Kidney (tissue), 14 donors: ENCODE results near the gene METTL24. TPM values are rescaled to one million over a fixed set of nuclear protein-coding genes. Genes with fewer than 3 reads are reported as not detected.

Experiments used
- DNase-seq, 5 donors: peaks; one replicate each; pipeline ENCODE4 v3.0.0-alpha.2; 2013 to 2020
- FAIRE-seq: peaks from 2 replicates; lab custom pipeline; 2012; peaks lifted over from hg19 to GRCh38; lab: Jason Lieb, UNC
- H3K27ac ChIP-seq, 2 donors: one replicate each; pipeline ENCODE4 v1.7.0; 2013; ENCODE audit warnings: low read depth in 2 of 2, low read length in 2 of 2, inconsistent platforms in 1 of 2
- H3K27me3 ChIP-seq: one replicate; pipeline ENCODE4 v1.7.1; 2013; ENCODE audit warnings: low read length, inconsistent platforms; ENCODE audit not compliant: control insufficient read depth, insufficient read depth
- H3K36me3 ChIP-seq, 3 donors: one replicate each; pipeline versions ENCODE4 v1.7.0 to v1.7.1; 2013; ENCODE audit warnings: low read length in 3 of 3, control low read depth in 1 of 3, inconsistent platforms in 1 of 3; ENCODE audit not compliant: insufficient read depth in 3 of 3, control insufficient read depth in 2 of 3
- H3K4me1 ChIP-seq, 3 donors: one replicate each; pipeline versions ENCODE4 v1.7.0 to v1.7.1; 2013; ENCODE audit warnings: low read length in 3 of 3, inconsistent platforms in 1 of 3, low read depth in 1 of 3; ENCODE audit not compliant: control insufficient read depth in 2 of 3, insufficient read depth in 2 of 3
- H3K4me3 ChIP-seq, 3 donors: one replicate each; pipeline versions ENCODE4 v1.7.0 to v1.8.1; 2013; ENCODE audit warnings: low read length in 3 of 3, control low read depth in 1 of 3, inconsistent platforms in 1 of 3
- H3K9ac ChIP-seq, 3 donors: one replicate each; pipeline versions ENCODE4 v1.7.0 to v1.7.1; 2013; ENCODE audit warnings: low read length in 3 of 3, control low read depth in 1 of 3, inconsistent platforms in 1 of 3
- H3K9me3 ChIP-seq, 3 donors: one replicate each; pipeline versions ENCODE4 v1.7.0 to v1.7.1; 2013; ENCODE audit warnings: low read length in 3 of 3, control low read depth in 1 of 3, inconsistent platforms in 1 of 3; ENCODE audit not compliant: control insufficient read depth in 2 of 3, insufficient read depth in 1 of 3
- intact Hi-C: fragments of 100-400 bp; cut with DNase I; formaldehyde crosslinking; loops from one replicate; pipeline ENCODE4 v1.11.1; 2022
- polyA plus RNA-seq: library from polyadenylated mRNA; stranded (reverse); fragments of 350-450 nt; fragmentation: Illumina TruSeq; extraction: RNeasy Lipid Tissue Mini Kit (QIAGEN cat#74804); gene quantifications from one replicate; pipeline ENCODE4 v1.2.3, GENCODE V29; 2014; ENCODE audit warnings: low read depth, low replicate concordance; ENCODE audit not compliant: insufficient read depth
- total RNA-seq: library from RNA; stranded (reverse); fragmentation: NEBNext Ultra II Directional; extraction: Animal tissue kit (Norgen Biotek cat#: 25700); gene quantifications from one replicate; pipeline ENCODE4 v1.2.1, GENCODE V29; 2021
- TF ChIP-seq, protein P1 (sequence below): IDR thresholded peaks from 3 replicates; pipeline ENCODE4 v1.5.1; 2012; ENCODE audit warnings: mild to moderate bottlenecking, moderate library complexity, borderline replicate concordance; ENCODE audit not compliant: insufficient read depth; ENCODE audit errors: extremely low read depth
- donor health status: control.
- donor health status: control.
- donor health status: control.
- donor health status: control.
- donor health status: control.
- donor health status: DM: yes; HTN: yes; CAD: no.
- donor health status: Normal renal cell carcinoma (clear cell type).

Gene METTL24
- total and polyA plus RNA-seq, 2 donors from 2014 or later, result 1.4 to 3.5 TPM

DNA sequence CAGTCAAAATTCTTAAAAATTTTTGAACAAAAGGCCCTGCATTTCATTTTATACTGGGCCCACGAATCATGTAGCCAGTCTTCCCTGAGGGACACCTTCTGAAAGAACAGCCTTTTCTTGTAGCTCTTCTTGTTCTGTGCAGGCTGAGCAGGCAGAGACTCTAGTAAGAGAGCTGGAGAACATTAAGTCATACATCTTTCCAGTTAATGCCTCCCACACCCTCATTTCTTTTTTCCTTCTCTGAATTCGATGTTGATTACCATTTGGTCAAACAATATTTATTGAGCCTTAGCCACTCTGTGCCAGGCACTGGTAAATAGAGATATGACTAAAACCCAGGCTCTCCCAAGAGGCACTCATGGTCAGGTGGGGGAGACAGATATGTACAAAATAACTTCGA lies 33.6 kb downstream of the METTL24 start:
- TF ChIP-seq, protein P1, sequence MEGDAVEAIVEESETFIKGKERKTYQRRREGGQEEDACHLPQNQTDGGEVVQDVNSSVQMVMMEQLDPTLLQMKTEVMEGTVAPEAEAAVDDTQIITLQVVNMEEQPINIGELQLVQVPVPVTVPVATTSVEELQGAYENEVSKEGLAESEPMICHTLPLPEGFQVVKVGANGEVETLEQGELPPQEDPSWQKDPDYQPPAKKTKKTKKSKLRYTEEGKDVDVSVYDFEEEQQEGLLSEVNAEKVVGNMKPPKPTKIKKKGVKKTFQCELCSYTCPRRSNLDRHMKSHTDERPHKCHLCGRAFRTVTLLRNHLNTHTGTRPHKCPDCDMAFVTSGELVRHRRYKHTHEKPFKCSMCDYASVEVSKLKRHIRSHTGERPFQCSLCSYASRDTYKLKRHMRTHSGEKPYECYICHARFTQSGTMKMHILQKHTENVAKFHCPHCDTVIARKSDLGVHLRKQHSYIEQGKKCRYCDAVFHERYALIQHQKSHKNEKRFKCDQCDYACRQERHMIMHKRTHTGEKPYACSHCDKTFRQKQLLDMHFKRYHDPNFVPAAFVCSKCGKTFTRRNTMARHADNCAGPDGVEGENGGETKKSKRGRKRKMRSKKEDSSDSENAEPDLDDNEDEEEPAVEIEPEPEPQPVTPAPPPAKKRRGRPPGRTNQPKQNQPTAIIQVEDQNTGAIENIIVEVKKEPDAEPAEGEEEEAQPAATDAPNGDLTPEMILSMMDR, result no peak
- peaks cover 5 to 28% (median 9%) of the 10 kb centered on the region in 3 donors for H3K4me1 ChIP-seq
- DNase-seq, result peak in 1 of 5 donors; percentile 25
- no peaks in the 10 kb centered on the region for H3K9me3 ChIP-seq
- no peak overlapping the region for H3K9ac ChIP-seq
- H3K27me3 ChIP-seq, result no peaks in the 10 kb centered on the region
- H3K36me3 ChIP-seq, result no peaks in the 10 kb centered on the region
- no peak overlapping the region for H3K4me3 ChIP-seq
- H3K27ac ChIP-seq, result no peak overlapping the region
- FAIRE-seq, result no peak
- intact Hi-C loops, result no loop called here

DNA sequence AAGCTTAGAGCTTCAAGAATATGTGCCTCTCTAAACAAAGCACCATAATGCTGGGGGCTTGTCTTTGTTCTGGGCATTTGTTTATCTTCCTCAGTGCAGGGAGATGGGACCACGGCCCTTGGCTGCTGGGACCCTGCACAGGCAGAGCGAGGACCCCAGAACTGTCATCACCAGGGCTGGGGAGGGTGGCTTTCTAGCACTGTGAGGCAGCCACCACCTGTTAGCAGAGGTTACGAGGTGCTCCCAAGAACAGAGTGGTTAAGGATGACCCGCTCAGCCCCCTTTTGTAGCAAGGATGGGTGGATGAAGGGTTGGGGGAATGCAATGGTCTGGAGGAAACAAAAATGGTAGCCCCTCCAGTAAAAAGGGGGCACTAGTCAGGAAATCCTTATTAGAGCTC lies 34.9 kb downstream of the METTL24 start:
- Histone ChIP-seq H3K4me3 (no peak overlapping the region), H3K27me3 (no peaks in the 10 kb centered on the region), H3K27ac (no peak overlapping the region), H3K9ac (no peak overlapping the region), H3K9me3 (no peaks in the 10 kb centered on the region), H3K36me3 (no peaks in the 10 kb centered on the region), H3K4me1 (peaks cover 5 to 19% (median 9%) of the 10 kb centered on the region in 3 donors)
- DNase-seq (no peak), FAIRE-seq (no peak)
- intact Hi-C loops, result no loop called here
- TF ChIP-seq, protein P1, result no peak

DNA sequence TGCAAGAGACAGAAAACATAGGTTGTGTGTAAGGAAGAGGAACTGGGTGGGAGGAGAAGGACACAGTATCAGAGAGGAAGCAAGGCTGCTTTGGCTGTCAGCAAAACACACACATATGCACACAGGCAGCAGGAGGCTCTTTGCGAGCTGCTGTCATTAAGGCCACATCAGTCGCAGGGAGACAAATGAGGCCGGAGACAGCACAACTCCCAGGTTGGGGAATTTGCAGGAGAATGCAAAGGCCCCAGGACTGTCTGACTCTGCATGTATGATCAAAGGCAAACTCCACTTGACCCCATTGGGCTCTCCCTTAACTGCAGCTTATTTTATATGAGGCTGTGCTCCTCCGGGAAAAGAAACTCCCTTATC lies 35.3 kb downstream of the METTL24 start:
- H3K36me3 ChIP-seq, result no peaks in the 10 kb centered on the region
- H3K27ac ChIP-seq, result no peak overlapping the region
- TF ChIP-seq, protein P1, result no peak
- no peak for FAIRE-seq
- no peaks in the 10 kb centered on the region for H3K9me3 ChIP-seq
- H3K9ac ChIP-seq, result no peak overlapping the region
- H3K4me3 ChIP-seq, result no peak overlapping the region
- H3K4me1 ChIP-seq, result peaks cover 5 to 18% (median 9%) of the 10 kb centered on the region in 3 donors
- DNase-seq, result peak in 4 of 5 donors; percentile 74 to 88 (median 82)
- intact Hi-C loops, result no loop called here
- no peaks in the 10 kb centered on the region for H3K27me3 ChIP-seq

DNA sequence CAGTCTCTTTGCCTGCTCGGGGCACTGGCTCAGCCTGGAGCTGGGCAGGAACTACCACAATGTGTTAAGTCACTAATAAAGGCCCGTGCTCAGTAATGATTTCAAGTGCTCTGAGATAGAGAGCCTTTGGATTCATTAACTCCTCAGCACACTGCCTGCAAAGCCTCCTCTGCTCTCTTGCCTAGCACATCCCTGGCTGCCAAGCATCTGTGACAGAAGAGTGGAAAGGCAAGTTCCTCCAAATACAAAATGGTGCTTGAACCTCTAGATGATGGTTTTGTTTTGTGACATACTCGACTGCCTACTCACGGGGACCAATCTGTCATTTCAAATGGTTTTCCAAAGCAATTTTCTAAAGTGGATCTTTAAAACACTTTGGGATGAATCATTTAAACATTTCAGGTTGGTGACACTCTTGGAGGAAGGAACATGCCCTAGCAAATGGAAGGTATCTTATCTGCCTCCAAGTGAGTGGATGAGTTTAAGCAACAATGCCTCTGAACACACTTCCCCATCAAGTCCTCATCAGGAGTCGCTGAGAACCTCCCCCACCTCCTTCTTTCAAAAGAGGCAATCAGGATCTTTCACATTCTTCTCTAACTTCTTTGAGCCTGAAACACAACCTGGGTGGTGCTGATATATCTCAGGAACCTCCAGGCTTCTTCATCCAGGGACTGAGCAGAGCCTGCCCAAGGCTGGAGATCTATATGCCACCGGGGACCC lies 35.8 kb downstream of the METTL24 start:
- Histone ChIP-seq H3K36me3 (no peaks in the 10 kb centered on the region), H3K27me3 (no peaks in the 10 kb centered on the region), H3K9ac (no peak overlapping the region), H3K9me3 (no peaks in the 10 kb centered on the region), H3K4me3 (no peak overlapping the region), H3K4me1 (peaks cover 5 to 15% (median 9%) of the 10 kb centered on the region in 3 donors), H3K27ac (no peak overlapping the region)
- DNase-seq, result no peak
- no peak for FAIRE-seq
- TF ChIP-seq, protein P1, result no peak
- intact Hi-C loops, result no loop called here
